KMS-11 (cell line): ENCODE measurements around the gene CATSPER3.

ENCODE experiments used
- H2AFZ ChIP-seq: fragments of 200-600 bp; sonication (generic); 2 replicates; pipeline ENCODE4 v1.6.1; 2016; ENCODE audit warnings: antibody characterized with exemption, mixed run types, low read depth
- H3K27ac ChIP-seq: fragments of 200-600 bp; sonication (generic); 2 replicates; pipeline ENCODE4 v1.6.1; 2016; ENCODE audit warnings: mild to moderate bottlenecking, mixed run types
- H3K27me3 ChIP-seq: fragments of 200-600 bp; sonication (generic); 2 replicates; pipeline ENCODE4 v1.6.1; 2017; ENCODE audit warnings: mild to moderate bottlenecking, low read depth, mixed run types, moderate library complexity; ENCODE audit not compliant: insufficient read depth
- H3K36me3 ChIP-seq: fragments of 200-600 bp; sonication (generic); 2 replicates; pipeline ENCODE4 v1.6.1; 2017; ENCODE audit warnings: mild to moderate bottlenecking, mixed run types; ENCODE audit not compliant: insufficient read depth
- H3K4me1 ChIP-seq: fragments of 200-600 bp; sonication (generic); 2 replicates; pipeline ENCODE4 v1.6.1; 2016; ENCODE audit warnings: mild to moderate bottlenecking, low read depth, mixed run types; ENCODE audit not compliant: poor library complexity, severe bottlenecking
- H3K4me2 ChIP-seq: fragments of 200-600 bp; sonication (generic); 2 replicates; pipeline ENCODE4 v1.7.0; 2016; ENCODE audit warnings: mild to moderate bottlenecking, mixed run types
- H3K4me3 ChIP-seq: fragments of 200-600 bp; sonication (generic); IDR thresholded peaks from 2 replicates; pipeline ENCODE4 v1.6.1; 2017; ENCODE audit warnings: low read depth, low read length, mixed read lengths; ENCODE audit not compliant: insufficient read depth
- H3K79me2 ChIP-seq: fragments of 200-600 bp; sonication (generic); 2 replicates; pipeline ENCODE4 v1.6.1; 2016; ENCODE audit warnings: low read depth, mixed run types; ENCODE audit not compliant: insufficient read depth
- H3K9ac ChIP-seq: fragments of 200-600 bp; sonication (generic); 2 replicates; pipeline ENCODE4 v1.6.1; 2016; ENCODE audit warnings: mild to moderate bottlenecking, mixed run types
- H4K20me1 ChIP-seq: fragments of 200-600 bp; sonication (generic); 2 replicates; pipeline ENCODE4 v1.6.1; 2016; ENCODE audit warnings: mild to moderate bottlenecking, mixed run types; ENCODE audit not compliant: insufficient read depth
- TF ChIP-seq, protein P1 (sequence below): fragments of 200-600 bp; sonication (generic); conservative IDR thresholded peaks from 2 replicates; pipeline ENCODE4 v1.6.1; 2017; ENCODE audit warnings: low read depth, mild to moderate bottlenecking, antibody characterized with exemption, low read length, moderate library complexity, mixed read lengths

Gene CATSPER3

DNA sequence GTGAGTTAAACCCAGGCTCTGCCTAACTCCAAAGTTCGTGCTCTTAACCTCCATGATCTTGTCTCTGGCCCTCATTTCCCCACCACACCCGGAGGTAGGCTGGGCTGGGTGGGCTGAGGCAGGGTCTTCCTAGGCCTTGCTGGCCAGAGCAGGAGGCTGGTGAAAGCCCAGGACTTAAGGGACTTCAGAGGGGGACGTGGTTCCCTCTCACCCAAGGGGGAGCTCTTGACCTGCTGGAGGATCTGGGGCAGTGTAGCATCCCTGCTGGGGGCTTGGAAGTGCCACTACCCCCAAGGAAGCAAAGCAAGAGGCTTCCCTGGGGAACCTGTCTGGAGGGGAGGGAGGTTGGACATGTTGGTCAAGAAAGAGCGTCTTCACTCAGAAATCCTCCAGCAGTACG, 51.6 kb downstream of the CATSPER3 start:
- TF ChIP-seq, protein P1, sequence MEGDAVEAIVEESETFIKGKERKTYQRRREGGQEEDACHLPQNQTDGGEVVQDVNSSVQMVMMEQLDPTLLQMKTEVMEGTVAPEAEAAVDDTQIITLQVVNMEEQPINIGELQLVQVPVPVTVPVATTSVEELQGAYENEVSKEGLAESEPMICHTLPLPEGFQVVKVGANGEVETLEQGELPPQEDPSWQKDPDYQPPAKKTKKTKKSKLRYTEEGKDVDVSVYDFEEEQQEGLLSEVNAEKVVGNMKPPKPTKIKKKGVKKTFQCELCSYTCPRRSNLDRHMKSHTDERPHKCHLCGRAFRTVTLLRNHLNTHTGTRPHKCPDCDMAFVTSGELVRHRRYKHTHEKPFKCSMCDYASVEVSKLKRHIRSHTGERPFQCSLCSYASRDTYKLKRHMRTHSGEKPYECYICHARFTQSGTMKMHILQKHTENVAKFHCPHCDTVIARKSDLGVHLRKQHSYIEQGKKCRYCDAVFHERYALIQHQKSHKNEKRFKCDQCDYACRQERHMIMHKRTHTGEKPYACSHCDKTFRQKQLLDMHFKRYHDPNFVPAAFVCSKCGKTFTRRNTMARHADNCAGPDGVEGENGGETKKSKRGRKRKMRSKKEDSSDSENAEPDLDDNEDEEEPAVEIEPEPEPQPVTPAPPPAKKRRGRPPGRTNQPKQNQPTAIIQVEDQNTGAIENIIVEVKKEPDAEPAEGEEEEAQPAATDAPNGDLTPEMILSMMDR = no peak
- no peaks in the 10 kb centered on the region for H3K79me2 ChIP-seq
- no peak overlapping the region for H3K4me3 ChIP-seq
- no peak overlapping the region for H3K27ac ChIP-seq
- no peaks in the 10 kb centered on the region for H4K20me1 ChIP-seq
- H3K27me3 ChIP-seq = no peaks in the 10 kb centered on the region
- no peak overlapping the region for H3K9ac ChIP-seq
- no peaks in the 10 kb centered on the region for H3K36me3 ChIP-seq
- H3K4me2 ChIP-seq = no peak overlapping the region
- no peaks in the 10 kb centered on the region for H3K4me1 ChIP-seq
- no peak overlapping the region for H2AFZ ChIP-seq

DNA sequence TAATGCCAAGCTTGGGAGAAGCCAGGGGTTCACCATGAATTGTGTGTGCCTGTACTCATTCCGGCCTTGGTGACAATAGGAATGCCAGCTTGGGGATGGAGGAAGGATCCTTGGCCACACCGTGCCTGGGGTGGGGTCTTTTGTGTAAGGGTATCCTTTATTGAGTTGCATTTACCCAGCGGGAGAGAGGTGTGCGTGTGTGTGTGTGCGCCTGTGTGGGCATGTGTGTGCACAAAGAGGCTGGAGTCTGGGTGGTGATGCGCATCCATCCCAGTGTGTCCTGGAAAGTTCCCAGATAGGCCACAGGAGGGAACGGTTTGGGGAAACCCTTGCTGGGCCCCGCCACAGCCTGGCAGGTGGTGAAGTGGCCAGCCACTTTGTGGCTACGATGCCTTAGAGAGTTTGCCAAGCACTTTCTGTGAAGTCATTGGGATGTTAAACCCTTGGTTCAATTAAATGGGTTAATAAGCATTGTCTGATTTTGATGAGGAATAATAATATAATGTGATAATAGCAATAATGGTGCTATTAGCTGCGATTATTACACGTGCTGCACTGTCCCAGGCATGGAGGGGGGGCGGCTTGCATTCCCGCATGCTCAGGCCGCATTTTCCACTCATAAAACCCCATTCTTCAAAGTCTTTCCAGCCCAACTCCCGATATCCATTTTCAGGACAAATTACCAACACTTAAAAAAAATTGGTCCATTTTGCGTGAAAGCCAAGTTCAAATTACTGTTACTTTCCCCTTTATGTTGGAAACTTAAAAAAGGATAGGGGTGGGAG, 52.6 kb downstream of the CATSPER3 start:
- no peak overlapping the region for H3K27ac ChIP-seq
- no peaks in the 10 kb centered on the region for H3K36me3 ChIP-seq
- no peak overlapping the region for H3K4me2 ChIP-seq
- H4K20me1 ChIP-seq = no peaks in the 10 kb centered on the region
- H3K9ac ChIP-seq = no peak overlapping the region
- H3K79me2 ChIP-seq = no peaks in the 10 kb centered on the region
- no peaks in the 10 kb centered on the region for H3K27me3 ChIP-seq
- H2AFZ ChIP-seq = no peak overlapping the region
- H3K4me1 ChIP-seq = no peaks in the 10 kb centered on the region
- TF ChIP-seq, protein P1 = no peak
- no peak overlapping the region for H3K4me3 ChIP-seq

DNA sequence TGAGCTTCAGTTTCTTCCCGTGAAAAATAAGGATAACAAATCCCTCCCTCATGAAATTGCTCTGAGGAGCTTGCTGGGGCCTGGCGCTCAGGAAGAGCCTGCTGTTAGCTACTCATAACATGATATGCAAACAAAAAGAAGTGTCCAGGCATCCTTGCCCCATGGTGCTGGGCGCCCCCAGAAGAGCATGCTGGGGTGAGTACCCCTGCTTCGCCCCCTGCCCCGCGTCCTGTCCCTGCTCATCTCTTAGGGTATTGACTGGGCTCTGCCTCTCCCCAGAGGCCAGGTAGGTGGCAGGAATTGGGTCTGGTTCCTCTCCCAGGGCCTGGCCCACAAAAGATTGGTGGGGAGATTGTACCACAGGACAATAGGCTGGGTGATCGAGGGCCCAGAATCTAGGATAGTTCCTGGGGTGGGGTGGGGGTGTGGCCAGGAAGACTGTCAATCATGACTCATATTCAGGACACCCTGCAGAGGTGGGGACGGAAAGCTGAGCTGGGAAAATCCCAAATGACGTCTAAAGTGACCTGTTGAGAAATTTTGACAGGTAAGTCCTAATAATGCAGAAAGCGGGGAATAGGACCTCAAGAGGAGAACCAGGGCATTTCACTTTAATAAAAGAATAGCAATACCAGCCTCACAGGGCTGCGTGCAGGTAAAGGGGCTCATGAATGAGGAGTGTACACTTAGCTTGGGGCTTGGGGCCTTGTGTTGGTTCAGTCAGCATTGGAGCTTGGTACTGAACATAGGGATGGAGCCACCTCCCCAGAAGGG, 57.4 kb downstream of the CATSPER3 start:
- Histone ChIP-seq H3K4me2 (no peak overlapping the region), H3K79me2 (peaks cover 7% of the 10 kb centered on the region; the same call in 1 of the 2 replicates), H3K27me3 (no peaks in the 10 kb centered on the region), H4K20me1 (no peaks in the 10 kb centered on the region), H3K9ac (no peak overlapping the region), H3K4me3 (no peak overlapping the region), H3K27ac (no peak overlapping the region), H3K36me3 (no peaks in the 10 kb centered on the region), H2AFZ (no peak overlapping the region), H3K4me1 (no peaks in the 10 kb centered on the region)
- TF ChIP-seq, protein P1 = no peak

GRCh38 chr5:135025730-135026644, 58.3 kb downstream of the CATSPER3 start:
- H3K4me1 ChIP-seq = no peaks in the 10 kb centered on the region
- H3K27ac ChIP-seq = no peak overlapping the region
- no peaks in the 10 kb centered on the region for H3K36me3 ChIP-seq
- TF ChIP-seq, protein P1 = no peak
- H2AFZ ChIP-seq = no peak overlapping the region
- no peak overlapping the region for H3K4me2 ChIP-seq
- no peak overlapping the region for H3K9ac ChIP-seq
- no peak overlapping the region for H3K4me3 ChIP-seq
- no peaks in the 10 kb centered on the region for H4K20me1 ChIP-seq
- H3K27me3 ChIP-seq = no peaks in the 10 kb centered on the region
- H3K79me2 ChIP-seq = peaks cover 15% of the 10 kb centered on the region; the same call in 1 of the 2 replicates
